Osteocyte (in vitro differentiated cells): ENCODE measurements around the gene CDK2. TPM values are rescaled to one million over a fixed set of nuclear protein-coding genes. Genes with fewer than 3 reads are reported as not detected.
A peak's percentile ranks its signal among the peaks of the same experiment; 100 is the strongest.
"Not testable (repeated sequence)": the region's sequence is repeated elsewhere in the genome, so short reads cannot be mapped to it uniquely, and the experiment has no call there.

Experiments
- DNase-seq: peaks from one replicate; pipeline ENCODE4 v3.0.0; 2021; ENCODE audit warnings: mixed read lengths; ENCODE audit not compliant: unreplicated experiment; ENCODE audit errors: extremely low spot score
- H3K27ac Mint-ChIP-seq: one replicate; pipeline ENCODE4 v1.8.0; 2021; ENCODE audit warnings: mild to moderate bottlenecking, mixed read lengths; ENCODE audit not compliant: unreplicated experiment
- H3K27me3 Mint-ChIP-seq: one replicate; pipeline ENCODE4 v1.8.0; 2021; ENCODE audit warnings: mixed read lengths; ENCODE audit not compliant: unreplicated experiment
- H3K36me3 Mint-ChIP-seq: one replicate; pipeline ENCODE4 v1.8.0; 2021; ENCODE audit warnings: mixed read lengths; ENCODE audit not compliant: unreplicated experiment
- H3K4me1 Mint-ChIP-seq: one replicate; pipeline ENCODE4 v1.8.0; 2021; ENCODE audit warnings: mixed read lengths; ENCODE audit not compliant: unreplicated experiment
- H3K4me3 Mint-ChIP-seq: one replicate; pipeline ENCODE4 v1.8.0; 2021; ENCODE audit warnings: mild to moderate bottlenecking, moderate library complexity, mixed read lengths; ENCODE audit not compliant: unreplicated experiment
- H3K9me3 Mint-ChIP-seq: one replicate; pipeline ENCODE4 v1.8.0; 2021; ENCODE audit warnings: mixed read lengths; ENCODE audit not compliant: unreplicated experiment
- total RNA-seq: library from RNA; stranded (reverse); gene quantifications from 2 replicates; pipeline ENCODE4 v1.2.1, GENCODE V29; 2021
- TF ChIP-seq, protein P1 (sequence below): fragments of 200-600 bp; sonication (generic); IDR thresholded peaks from 2 replicates; pipeline ENCODE4 v1.5.0; 2021; ENCODE audit warnings: antibody characterized with exemption, mild to moderate bottlenecking, moderate library complexity

Gene CDK2
- total RNA-seq, 1 donor from 2014 or later, result 29.6 TPM

GRCh38 chr12:55982319-55982936, 15.8 kb downstream of the CDK2 start:
- no peaks in the 10 kb centered on the region for H3K9me3 Mint-ChIP-seq
- no peak overlapping the region for H3K4me3 Mint-ChIP-seq
- no peak for DNase-seq
- no peaks in the 10 kb centered on the region for H3K27me3 Mint-ChIP-seq
- TF ChIP-seq, protein P1, sequence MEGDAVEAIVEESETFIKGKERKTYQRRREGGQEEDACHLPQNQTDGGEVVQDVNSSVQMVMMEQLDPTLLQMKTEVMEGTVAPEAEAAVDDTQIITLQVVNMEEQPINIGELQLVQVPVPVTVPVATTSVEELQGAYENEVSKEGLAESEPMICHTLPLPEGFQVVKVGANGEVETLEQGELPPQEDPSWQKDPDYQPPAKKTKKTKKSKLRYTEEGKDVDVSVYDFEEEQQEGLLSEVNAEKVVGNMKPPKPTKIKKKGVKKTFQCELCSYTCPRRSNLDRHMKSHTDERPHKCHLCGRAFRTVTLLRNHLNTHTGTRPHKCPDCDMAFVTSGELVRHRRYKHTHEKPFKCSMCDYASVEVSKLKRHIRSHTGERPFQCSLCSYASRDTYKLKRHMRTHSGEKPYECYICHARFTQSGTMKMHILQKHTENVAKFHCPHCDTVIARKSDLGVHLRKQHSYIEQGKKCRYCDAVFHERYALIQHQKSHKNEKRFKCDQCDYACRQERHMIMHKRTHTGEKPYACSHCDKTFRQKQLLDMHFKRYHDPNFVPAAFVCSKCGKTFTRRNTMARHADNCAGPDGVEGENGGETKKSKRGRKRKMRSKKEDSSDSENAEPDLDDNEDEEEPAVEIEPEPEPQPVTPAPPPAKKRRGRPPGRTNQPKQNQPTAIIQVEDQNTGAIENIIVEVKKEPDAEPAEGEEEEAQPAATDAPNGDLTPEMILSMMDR, result no peak
- no peaks in the 10 kb centered on the region for H3K4me1 Mint-ChIP-seq
- H3K27ac Mint-ChIP-seq, result no peak overlapping the region
- H3K36me3 Mint-ChIP-seq, result peaks cover 25% of the 10 kb centered on the region

DNA sequence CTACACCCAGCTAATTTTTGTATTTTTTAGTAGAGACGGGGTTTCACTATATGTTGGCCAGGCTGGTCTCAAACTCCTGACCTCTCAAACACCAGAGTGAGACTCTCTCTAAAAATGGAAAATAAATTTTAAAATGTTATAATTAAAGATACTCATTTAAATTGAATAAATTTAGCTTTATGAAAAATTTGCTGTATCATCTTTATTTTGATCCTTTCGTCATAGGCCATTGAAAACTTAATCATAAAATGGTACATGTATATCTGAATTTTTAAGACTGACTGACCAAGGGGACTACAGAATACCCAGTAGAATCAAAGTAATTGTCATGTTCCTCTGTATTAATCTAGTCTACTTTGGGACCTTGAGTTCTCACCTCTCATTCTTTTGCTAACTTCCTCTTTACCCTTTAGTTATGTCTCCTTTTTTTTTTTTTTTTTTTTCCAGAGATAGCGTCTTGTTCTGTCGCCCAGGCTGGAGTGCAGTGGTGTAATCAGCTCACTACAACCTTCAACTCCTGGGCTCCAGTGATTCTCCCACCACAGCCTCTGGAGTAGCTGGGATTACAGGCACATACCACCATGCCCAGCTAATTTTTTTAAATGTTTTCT, 16.7 kb downstream of the CDK2 start:
- H3K4me3 Mint-ChIP-seq, result no peak overlapping the region
- H3K27me3 Mint-ChIP-seq, result no peaks in the 10 kb centered on the region
- TF ChIP-seq, protein P1, result no peak
- H3K9me3 Mint-ChIP-seq, result no peaks in the 10 kb centered on the region
- H3K36me3 Mint-ChIP-seq, result peaks cover 25% of the 10 kb centered on the region
- no peak for DNase-seq
- H3K4me1 Mint-ChIP-seq, result no peaks in the 10 kb centered on the region
- no peak overlapping the region for H3K27ac Mint-ChIP-seq

GRCh38 chr12:55984861-55985260, 18.2 kb downstream of the CDK2 start:
- TF ChIP-seq, protein P1, result no peak
- H3K27ac Mint-ChIP-seq, result no peak overlapping the region
- no peaks in the 10 kb centered on the region for H3K4me1 Mint-ChIP-seq
- no peak for DNase-seq
- H3K9me3 Mint-ChIP-seq, result no peaks in the 10 kb centered on the region
- peaks cover 26% of the 10 kb centered on the region for H3K36me3 Mint-ChIP-seq
- H3K4me3 Mint-ChIP-seq, result no peak overlapping the region
- H3K27me3 Mint-ChIP-seq, result no peaks in the 10 kb centered on the region

- Mint-ChIP-seq H3K36me3 (peaks cover 25% of the 10 kb centered on the region), H3K4me3 (no peak overlapping the region), H3K27ac (peak overlapping the region; percentile 4), H3K9me3 (no peaks in the 10 kb centered on the region), H3K27me3 (no peaks in the 10 kb centered on the region), H3K4me1 (no peaks in the 10 kb centered on the region)
- TF ChIP-seq, protein P1, result no peak
- no peak for DNase-seq
Measured at GRCh38 chr12:55985341-55985740, 18.7 kb downstream of the CDK2 start.

DNA sequence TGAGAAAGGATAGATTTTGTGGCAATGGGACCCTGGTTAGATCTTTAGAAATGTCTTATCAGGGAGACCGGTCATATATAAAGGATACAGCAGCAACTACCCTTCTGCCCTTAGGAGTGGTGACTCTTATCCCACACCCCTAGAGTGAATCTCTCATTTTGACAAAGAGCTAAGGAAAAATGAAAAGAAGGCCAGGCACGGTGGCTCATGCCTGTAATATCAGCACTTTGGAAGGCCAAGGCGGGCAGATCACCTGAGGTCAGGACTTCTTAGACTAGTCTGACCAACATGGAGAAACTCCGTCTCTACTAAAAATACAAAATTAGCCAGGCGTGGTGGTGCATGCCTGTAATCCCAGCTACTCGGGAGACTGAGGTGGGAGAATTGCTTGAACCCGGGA, 19.3 kb downstream of the CDK2 start:
- H3K36me3 Mint-ChIP-seq, result peaks cover 26% of the 10 kb centered on the region
- H3K4me3 Mint-ChIP-seq, DNase-seq, H3K27ac Mint-ChIP-seq, H3K9me3 Mint-ChIP-seq, H3K27me3 Mint-ChIP-seq, H3K4me1 Mint-ChIP-seq: not testable (repeated sequence)
